Ovary (tissue), 9 donors: ENCODE results near the gene ADRM1. TPM values are rescaled to one million over a fixed set of nuclear protein-coding genes. Genes with fewer than 3 reads are reported as not detected.

ENCODE experiments used
- DNase-seq, 5 donors: peaks; one replicate each; pipeline ENCODE4 v3.0.0-alpha.2; 2019 to 2020
- H3K27ac ChIP-seq, 2 donors: fragments of 200-600 bp; one replicate each; pipeline versions ENCODE4 v1.5.1 to v1.8.0; 2019 to 2022
- H3K27me3 ChIP-seq: fragments of 200-600 bp; one replicate; pipeline ENCODE4 v1.8.0; 2022
- H3K36me3 ChIP-seq: fragments of 200-600 bp; sonication (generic); one replicate; pipeline ENCODE4 v1.5.1; 2019
- H3K4me1 ChIP-seq: one replicate; pipeline ENCODE4 v1.8.1; 2013; ENCODE audit warnings: mild to moderate bottlenecking, moderate library complexity; ENCODE audit not compliant: insufficient read depth
- H3K4me3 ChIP-seq: fragments of 200-600 bp; sonication (generic); one replicate; pipeline ENCODE4 v1.5.1; 2017
- H3K9me3 ChIP-seq, 2 donors: fragments of 200-600 bp in 1 of 2; sonication (generic) in 1 of 2; one replicate each; pipeline versions ENCODE4 v1.5.1 to v1.8.1; 2013 to 2019; ENCODE audit warnings: mild to moderate bottlenecking in 1 of 2, moderate library complexity in 1 of 2
- CTCF ChIP-seq, 3 donors: fragments of 450-650 bp in 2 of 3; fragments of 200-600 bp in 1 of 3; IDR thresholded peaks; one replicate each; pipeline versions ENCODE4 v1.5.1 to v1.8.0; 2016 to 2022; ENCODE audit warnings: antibody characterized with exemption in 3 of 3, mild to moderate bottlenecking in 1 of 3
- EP300 ChIP-seq: sonication (generic); formaldehyde crosslinking; IDR thresholded peaks from one replicate; pipeline ENCODE4 v1.6.1; 2017; ENCODE audit warnings: antibody characterized with exemption
- POLR2A ChIP-seq: fragments of 450-650 bp; IDR thresholded peaks from one replicate; pipeline ENCODE4 v1.6.1; 2017; ENCODE audit warnings: antibody characterized with exemption, mild to moderate bottlenecking, moderate library complexity
- WGBS, 3 donors: extraction: QIAGEN DNeasy Blood & Tissue Kit in 1 of 3; methylation state at CpG; one replicate each; pipeline versions ENCODE4 v1.1.5 to v1.1.7; 2013 to 2017; 5-methylcytosine and 5-hydroxymethylcytosine counted together
- intact Hi-C, 4 donors: fragments of 100-400 bp; cut with DNase I; formaldehyde crosslinking; loops; one replicate each; pipeline versions ENCODE4 v1.11.0 to v1.15.1; 2022 to 2023
- polyA plus RNA-seq, 2 donors: library from polyadenylated mRNA; stranded (reverse); fragments of 200-250 nt in 1 of 2; fragments of 350-450 nt in 1 of 2; fragmentation: Illumina TruSeq in 1 of 2; extraction: RNeasy Lipid Tissue Mini Kit (QIAGEN cat#74804) in 1 of 2; gene quantifications; one replicate each; pipeline ENCODE4 v1.2.3, GENCODE V29; 2013 to 2014
- total RNA-seq, 7 donors: library from RNA; depleted of rRNA in 2 of 7; stranded (reverse); fragments of >200 nt in 2 of 7; fragmentation: NEBNext Ultra II Directional in 3 of 7; extraction: Animal tissue kit (Norgen Biotek cat#: 25700) in 3 of 7; gene quantifications; one replicate each; pipeline versions ENCODE4 v1.1.0 to v1.2.4, GENCODE V29; 2016 to 2023
- donor health status: DM: no; HTN: no; CAD: no; lungs with moderate emphysema.
- donor health status: DM: no; HTN: no; CAD: no.
- donor health status: Bipolar disorder and iron deficiency.
- donor health status: DM: yes; HTN: yes; CAD: no.
- donor health status: DM: no; HTN: no; CAD: no.
- donor health status: DM: yes; HTN: yes; CAD: no.

The ADRM1 gene
- total and polyA plus RNA-seq, 9 donors, result 7.8 to 109 (median 55.2) TPM

- Histone ChIP-seq H3K27me3 (no peaks in the 10 kb centered on the region), H3K4me3 (no peak overlapping the region), H3K36me3 (no peaks in the 10 kb centered on the region), H3K4me1 (peaks cover 17% of the 10 kb centered on the region), H3K9me3 (no peaks in the 10 kb centered on the region), H3K27ac (peak overlapping the region; percentile 60 to 68)
- WGBS, 3 donors, result 25 to 35% (median 28%) methylated on average over 10 to 11 of the region's 11 CpGs
- TF ChIP-seq POLR2A (no peak), EP300 (no peak), CTCF (IDR thresholded peaks at IDR 0.05) (no peak)
- peak in 4 of 5 donors; percentile 60 to 67 (median 62) for DNase-seq
- intact Hi-C loops, result no loop called here
Measured at GRCh38 chr20:62355516-62355877, 52.7 kb downstream of the ADRM1 start.

- no peaks in the 10 kb centered on the region for H3K9me3 ChIP-seq
- H3K27ac ChIP-seq, result peak overlapping the region; percentile 60 to 68
- H3K4me1 ChIP-seq, result peaks cover 17% of the 10 kb centered on the region
- H3K27me3 ChIP-seq, result no peaks in the 10 kb centered on the region
- H3K4me3 ChIP-seq, result peak overlapping the region; percentile 6
- DNase-seq, result peak in 4 of 5 donors; percentile 37 to 66 (median 61)
- no peaks in the 10 kb centered on the region for H3K36me3 ChIP-seq
- TF ChIP-seq EP300 (no peak), CTCF (IDR thresholded peaks at IDR 0.05) (no peak), POLR2A (no peak)
- WGBS, 3 donors, result 2 to 5% (median 3%) methylated on average over 28 to 29 of the region's 29 CpGs
- intact Hi-C loops, result no loop called here
Measured at GRCh38 chr20:62355878-62356588, 53.2 kb downstream of the ADRM1 start.

- no peak for DNase-seq
- Histone ChIP-seq H3K4me3 (peak overlapping the region; percentile 6), H3K36me3 (no peaks in the 10 kb centered on the region), H3K27ac (peak overlapping the region in 1 of 2 donors; percentile 68), H3K27me3 (no peaks in the 10 kb centered on the region), H3K4me1 (peaks cover 17% of the 10 kb centered on the region), H3K9me3 (no peaks in the 10 kb centered on the region)
- TF ChIP-seq EP300 (no peak), POLR2A (no peak), CTCF (IDR thresholded peaks at IDR 0.05) (no peak)
- WGBS, 3 donors, result 33 to 39% (median 38%) methylated on average over 17 of the region's 17 CpGs
- intact Hi-C loops, result no loop called here
Measured at GRCh38 chr20:62356589-62357186, 53.9 kb downstream of the ADRM1 start.

- peak overlapping the region in 1 of 2 donors; percentile 68 for H3K27ac ChIP-seq
- no peaks in the 10 kb centered on the region for H3K27me3 ChIP-seq
- H3K9me3 ChIP-seq, result no peaks in the 10 kb centered on the region
- peaks cover 17% of the 10 kb centered on the region for H3K4me1 ChIP-seq
- WGBS, 3 donors, result 8 to 21% (median 10%) methylated on average over 21 to 25 of the region's 25 CpGs
- H3K36me3 ChIP-seq, result no peaks in the 10 kb centered on the region
- TF ChIP-seq POLR2A (no peak), EP300 (no peak), CTCF (IDR thresholded peaks at IDR 0.05) (no peak)
- intact Hi-C loops, result no loop called here
- H3K4me3 ChIP-seq, result no peak overlapping the region
- DNase-seq, result peak; percentile 67 to 79 (median 74)
Measured at GRCh38 chr20:62357187-62357667, 54.4 kb downstream of the ADRM1 start.
